HepG2 (cell line): ENCODE data around the gene SIGLEC15.

ENCODE experiments used
- TRIM24 ChIP-seq: sonication (generic); formaldehyde crosslinking; IDR thresholded peaks from 2 replicates; pipeline ENCODE4 v1.8.0; 2022; ENCODE audit warnings: mild to moderate bottlenecking, missing genetic modification reagents
- USF2 ChIP-seq, 2 experiments: sonication (generic) in 1 of 2; formaldehyde crosslinking in 1 of 2; IDR thresholded peaks; 2 replicates each; pipeline versions ENCODE4 v1.5.1 to v1.6.1; 2011 to 2020; ENCODE audit warnings: borderline replicate concordance in 1 of 2, low read depth in 1 of 2, low read length in 1 of 2, mild to moderate bottlenecking in 1 of 2, missing genetic modification reagents in 1 of 2, moderate library complexity in 1 of 2

DNA sequence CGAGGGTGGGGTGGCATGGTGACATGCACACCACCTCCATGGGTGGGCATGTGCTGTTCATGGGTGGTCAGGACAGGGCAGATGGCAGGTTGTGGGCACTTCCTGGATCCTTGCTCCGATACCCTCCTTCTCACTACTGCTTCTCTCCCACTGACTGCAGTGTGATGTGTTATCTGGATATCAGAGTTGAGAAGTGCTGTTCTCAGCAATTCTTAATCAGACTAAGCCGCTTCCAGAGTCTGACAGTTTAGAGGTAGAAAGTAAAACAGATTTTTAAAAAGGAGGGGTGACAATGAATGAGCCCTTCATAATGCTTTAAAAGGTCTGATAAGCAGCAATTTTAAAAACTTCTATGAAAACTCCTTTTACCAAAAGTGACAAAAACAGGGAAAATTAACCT is 33.9 kb downstream of the SIGLEC15 start:
- TF ChIP-seq USF2 (IDR thresholded peaks at IDR 0.05; ENCODE audit: low read depth, low read length): no peak
- TF ChIP-seq USF2 (CRISPR knock-in tag; IDR thresholded peaks at IDR 0.05; ENCODE audit: borderline replicate concordance): no peak
- no peak for TF ChIP-seq TRIM24 (CRISPR knock-in tag)
